ENCODE results near the gene VAV2.

The VAV2 gene

DNA sequence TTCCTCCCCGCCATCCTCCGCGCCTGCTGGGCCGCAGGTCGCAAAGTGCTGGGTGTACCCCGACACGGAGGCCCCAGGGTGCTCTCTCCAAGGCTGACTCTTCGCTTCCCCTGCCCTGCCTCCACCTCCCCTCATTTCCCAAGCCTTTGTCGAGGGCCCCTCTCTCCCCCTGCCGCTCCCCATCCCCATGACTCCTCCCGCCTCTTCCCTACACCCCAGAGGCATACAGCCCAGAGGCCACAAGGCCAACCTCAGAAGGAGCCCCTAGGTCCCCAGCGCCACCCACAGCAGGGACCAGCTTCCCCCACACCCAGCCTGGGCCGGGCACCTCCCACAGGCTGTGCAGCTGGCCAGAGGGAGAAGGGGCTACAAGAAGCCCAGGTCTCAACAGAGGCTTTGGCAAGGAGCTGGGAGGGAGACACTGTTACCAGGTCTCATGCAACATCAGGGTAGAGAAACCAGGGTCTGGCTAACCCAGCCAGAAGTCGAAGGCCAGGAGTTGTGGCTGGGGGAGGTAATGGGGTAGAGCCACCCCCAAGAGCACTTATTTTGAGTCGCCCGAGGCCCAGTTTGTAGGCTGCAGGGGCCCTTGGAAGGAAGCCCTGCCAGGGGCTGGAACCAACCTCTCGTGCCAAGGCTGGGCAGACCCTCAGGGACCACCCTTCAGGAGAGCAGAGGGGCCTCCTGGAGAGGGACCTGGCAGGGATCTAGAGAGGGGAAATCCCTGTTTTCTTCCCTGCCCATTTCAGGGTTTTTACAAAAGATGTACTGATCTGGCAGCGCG, 229.4 kb downstream of the VAV2 start:
- Histone ChIP-seq H3K27me3 (ENCODE audit: insufficient read depth, low read length, poor library complexity) (no peaks in the 10 kb centered on the region), H3K23ac (ENCODE audit: low read length) (no peak overlapping the region), H3K4me2 (ENCODE audit: low read length) (no peak overlapping the region), H3K4me1 (ENCODE audit: control insufficient read depth, low read depth, low read length) (no peaks in the 10 kb centered on the region), H3K79me2 (ENCODE audit: control insufficient read depth, insufficient read depth, low read length) (no peaks in the 10 kb centered on the region), H2BK5ac (ENCODE audit: low read length) (no peak overlapping the region), H3K18ac (ENCODE audit: low read length) (no peak overlapping the region), H4K5ac (ENCODE audit: low read length) (no peak overlapping the region), H3K36me3 (ENCODE audit: control insufficient read depth, insufficient read depth, low read length) (no peaks in the 10 kb centered on the region), H3K56ac (ENCODE audit: low read length) (no peak overlapping the region), H3K27ac (ENCODE audit: low read depth, low read length) (no peak overlapping the region), H2BK15ac (replicated peaks; ENCODE audit: low read depth) (no peak overlapping the region), H3K79me1 (ENCODE audit: low read length) (no peaks in the 10 kb centered on the region), H4K8ac (ENCODE audit: low read depth, low read length) (no peak overlapping the region), H3K9ac (ENCODE audit: low read length) (no peak overlapping the region), H3K4ac (ENCODE audit: low read depth, low read length) (no peak overlapping the region), H2AK5ac (ENCODE audit: low read length) (no peak overlapping the region), H2BK120ac (ENCODE audit: low read depth, low read length) (no peak overlapping the region), H3K4me3 (ENCODE audit: low read length) (no peak overlapping the region)
- no peak for DNase-seq
- WGBS (ENCODE audit: extremely low coverage, insufficient coverage, low lambda C conversion rate): no CpG with 5 or more reads among the region's 19 CpGs

DNA sequence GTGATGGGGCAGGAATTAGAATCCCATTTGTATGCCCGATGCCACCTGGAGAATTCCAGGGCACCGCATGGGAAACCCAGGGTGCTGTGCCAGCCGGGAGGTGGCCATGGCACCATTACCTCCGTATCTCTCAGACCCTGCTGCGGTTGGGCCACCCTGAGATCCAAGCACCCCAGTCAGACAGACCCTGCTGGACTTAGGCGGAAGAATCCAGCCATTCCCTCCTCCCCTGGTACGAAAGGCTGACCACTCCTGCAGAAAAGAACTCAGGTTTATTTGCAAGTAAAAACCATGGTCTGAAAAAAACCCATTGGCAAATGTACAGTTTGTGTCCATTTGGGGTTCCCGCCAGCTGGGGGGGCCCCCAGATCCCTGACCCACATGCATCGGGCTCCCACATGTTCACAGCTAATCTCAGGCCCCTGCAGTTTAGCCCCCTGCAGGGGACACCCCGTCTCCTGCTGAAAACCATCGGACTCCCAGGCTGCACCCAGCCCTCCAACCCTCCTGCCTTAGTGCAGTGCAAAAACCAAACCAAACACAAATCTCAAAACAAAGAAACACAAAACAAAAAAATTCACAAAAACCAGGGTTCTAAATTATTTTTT, 230.4 kb downstream of the VAV2 start:
- no peak overlapping the region for H2AK5ac ChIP-seq (ENCODE audit: low read length)
- no peak overlapping the region for H2BK15ac ChIP-seq (replicated peaks; ENCODE audit: low read depth)
- H3K56ac ChIP-seq (ENCODE audit: low read length): no peak overlapping the region
- H3K23ac ChIP-seq (ENCODE audit: low read length): no peak overlapping the region
- H2BK5ac ChIP-seq (ENCODE audit: low read length): no peak overlapping the region
- H3K9ac ChIP-seq (ENCODE audit: low read length): no peak overlapping the region
- H3K4me3 ChIP-seq (ENCODE audit: low read length): no peak overlapping the region
- H3K18ac ChIP-seq (ENCODE audit: low read length): no peak overlapping the region
- no peaks in the 10 kb centered on the region for H3K27me3 ChIP-seq (ENCODE audit: insufficient read depth, low read length, poor library complexity)
- no CpG with 5 or more reads among the region's 11 CpGs for WGBS (ENCODE audit: extremely low coverage, insufficient coverage, low lambda C conversion rate)
- no peaks in the 10 kb centered on the region for H3K36me3 ChIP-seq (ENCODE audit: control insufficient read depth, insufficient read depth, low read length)
- H3K4me2 ChIP-seq (ENCODE audit: low read length): no peak overlapping the region
- no peak overlapping the region for H3K4ac ChIP-seq (ENCODE audit: low read depth, low read length)
- H3K79me2 ChIP-seq (ENCODE audit: control insufficient read depth, insufficient read depth, low read length): no peaks in the 10 kb centered on the region
- no peak overlapping the region for H3K27ac ChIP-seq (ENCODE audit: low read depth, low read length)
- H2BK120ac ChIP-seq (ENCODE audit: low read depth, low read length): no peak overlapping the region
- no peaks in the 10 kb centered on the region for H3K79me1 ChIP-seq (ENCODE audit: low read length)
- H3K4me1 ChIP-seq (ENCODE audit: control insufficient read depth, low read depth, low read length): no peaks in the 10 kb centered on the region
- no peak overlapping the region for H4K8ac ChIP-seq (ENCODE audit: low read depth, low read length)
- DNase-seq: no peak
- no peak overlapping the region for H4K5ac ChIP-seq (ENCODE audit: low read length)

DNA sequence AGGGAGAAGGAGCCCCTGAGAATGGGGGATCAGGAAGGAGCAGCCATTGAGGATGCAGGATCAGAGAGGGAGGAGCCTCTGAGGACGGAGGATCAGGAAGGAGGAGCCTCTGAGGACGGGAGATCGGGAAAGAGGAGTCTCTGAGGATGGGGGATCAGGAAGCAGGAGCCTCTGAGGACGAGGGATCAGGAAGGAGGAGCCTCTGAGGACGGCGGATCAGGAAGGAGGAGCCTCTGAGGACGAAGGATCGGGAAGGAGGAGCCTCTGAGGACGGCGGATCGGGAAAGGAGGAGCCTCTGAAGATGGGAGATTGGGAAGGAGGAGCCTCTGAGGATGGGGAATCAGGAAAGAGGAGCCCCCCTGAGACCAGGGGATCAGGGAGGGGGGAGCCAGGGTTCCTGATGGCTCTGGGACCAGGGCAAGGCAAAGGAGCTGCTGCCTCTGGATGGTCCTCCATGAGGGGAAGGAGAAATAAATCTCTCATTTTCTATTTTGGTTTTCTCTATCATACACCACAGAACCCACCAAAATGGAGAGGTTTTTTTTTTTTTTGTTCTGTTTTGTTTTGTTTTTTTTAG, 231.3 kb downstream of the VAV2 start:
- no peak for DNase-seq
- H3K36me3 ChIP-seq (ENCODE audit: control insufficient read depth, insufficient read depth, low read length): no peaks in the 10 kb centered on the region
- H3K4ac ChIP-seq (ENCODE audit: low read depth, low read length): no peak overlapping the region
- H3K79me2 ChIP-seq (ENCODE audit: control insufficient read depth, insufficient read depth, low read length): no peaks in the 10 kb centered on the region
- H3K18ac ChIP-seq (ENCODE audit: low read length): no peak overlapping the region
- H2BK120ac ChIP-seq (ENCODE audit: low read depth, low read length): no peak overlapping the region
- H4K8ac ChIP-seq (ENCODE audit: low read depth, low read length): no peak overlapping the region
- no peaks in the 10 kb centered on the region for H3K79me1 ChIP-seq (ENCODE audit: low read length)
- no peak overlapping the region for H2BK15ac ChIP-seq (replicated peaks; ENCODE audit: low read depth)
- no peaks in the 10 kb centered on the region for H3K27me3 ChIP-seq (ENCODE audit: insufficient read depth, low read length, poor library complexity)
- H4K5ac ChIP-seq (ENCODE audit: low read length): no peak overlapping the region
- no peaks in the 10 kb centered on the region for H3K4me1 ChIP-seq (ENCODE audit: control insufficient read depth, low read depth, low read length)
- H3K4me2 ChIP-seq (ENCODE audit: low read length): no peak overlapping the region
- no peak overlapping the region for H3K56ac ChIP-seq (ENCODE audit: low read length)
- H2BK5ac ChIP-seq (ENCODE audit: low read length): no peak overlapping the region
- H3K9ac ChIP-seq (ENCODE audit: low read length): no peak overlapping the region
- no peak overlapping the region for H3K4me3 ChIP-seq (ENCODE audit: low read length)
- H3K27ac ChIP-seq (ENCODE audit: low read depth, low read length): no peak overlapping the region
- no CpG with 5 or more reads among the region's 11 CpGs for WGBS (ENCODE audit: extremely low coverage, insufficient coverage, low lambda C conversion rate)
- H3K23ac ChIP-seq (ENCODE audit: low read length): no peak overlapping the region
- H2AK5ac ChIP-seq (ENCODE audit: low read length): no peak overlapping the region

DNA sequence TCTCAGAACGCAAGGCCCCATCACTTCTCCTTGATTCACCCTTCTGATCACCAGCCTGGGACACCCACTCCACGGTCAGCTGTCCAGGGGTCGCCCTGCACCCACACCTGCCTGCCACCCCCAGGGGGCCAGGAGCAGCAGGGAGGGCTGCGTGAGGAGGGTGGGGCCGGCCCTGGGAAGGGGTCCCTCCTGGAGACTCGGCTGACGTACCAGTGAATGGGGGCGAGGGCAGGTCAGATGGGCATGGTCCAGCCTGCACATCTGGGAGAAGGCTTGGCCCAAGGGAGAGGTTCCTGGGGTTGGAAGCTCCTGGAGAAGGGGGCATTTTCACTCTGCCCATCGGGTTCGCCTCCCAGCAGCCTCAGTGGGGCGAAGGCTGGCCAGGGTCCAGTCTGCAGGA, 232.2 kb downstream of the VAV2 start:
- Histone ChIP-seq H4K5ac (ENCODE audit: low read length) (no peak overlapping the region), H3K23ac (ENCODE audit: low read length) (no peak overlapping the region), H3K4me2 (ENCODE audit: low read length) (no peak overlapping the region), H3K36me3 (ENCODE audit: control insufficient read depth, insufficient read depth, low read length) (no peaks in the 10 kb centered on the region), H3K4ac (ENCODE audit: low read depth, low read length) (no peak overlapping the region), H4K8ac (ENCODE audit: low read depth, low read length) (no peak overlapping the region), H3K56ac (ENCODE audit: low read length) (no peak overlapping the region), H3K4me3 (ENCODE audit: low read length) (no peak overlapping the region), H3K79me1 (ENCODE audit: low read length) (no peaks in the 10 kb centered on the region), H3K27ac (ENCODE audit: low read depth, low read length) (no peak overlapping the region), H3K9ac (ENCODE audit: low read length) (no peak overlapping the region), H2BK120ac (ENCODE audit: low read depth, low read length) (no peak overlapping the region), H3K18ac (ENCODE audit: low read length) (no peak overlapping the region), H2BK5ac (ENCODE audit: low read length) (no peak overlapping the region), H3K79me2 (ENCODE audit: control insufficient read depth, insufficient read depth, low read length) (no peaks in the 10 kb centered on the region), H2BK15ac (replicated peaks; ENCODE audit: low read depth) (no peak overlapping the region), H2AK5ac (ENCODE audit: low read length) (no peak overlapping the region), H3K27me3 (ENCODE audit: insufficient read depth, low read length, poor library complexity) (no peaks in the 10 kb centered on the region), H3K4me1 (ENCODE audit: control insufficient read depth, low read depth, low read length) (no peaks in the 10 kb centered on the region)
- no peak for DNase-seq
- WGBS (ENCODE audit: extremely low coverage, insufficient coverage, low lambda C conversion rate): no CpG with 5 or more reads among the region's 11 CpGs

DNA sequence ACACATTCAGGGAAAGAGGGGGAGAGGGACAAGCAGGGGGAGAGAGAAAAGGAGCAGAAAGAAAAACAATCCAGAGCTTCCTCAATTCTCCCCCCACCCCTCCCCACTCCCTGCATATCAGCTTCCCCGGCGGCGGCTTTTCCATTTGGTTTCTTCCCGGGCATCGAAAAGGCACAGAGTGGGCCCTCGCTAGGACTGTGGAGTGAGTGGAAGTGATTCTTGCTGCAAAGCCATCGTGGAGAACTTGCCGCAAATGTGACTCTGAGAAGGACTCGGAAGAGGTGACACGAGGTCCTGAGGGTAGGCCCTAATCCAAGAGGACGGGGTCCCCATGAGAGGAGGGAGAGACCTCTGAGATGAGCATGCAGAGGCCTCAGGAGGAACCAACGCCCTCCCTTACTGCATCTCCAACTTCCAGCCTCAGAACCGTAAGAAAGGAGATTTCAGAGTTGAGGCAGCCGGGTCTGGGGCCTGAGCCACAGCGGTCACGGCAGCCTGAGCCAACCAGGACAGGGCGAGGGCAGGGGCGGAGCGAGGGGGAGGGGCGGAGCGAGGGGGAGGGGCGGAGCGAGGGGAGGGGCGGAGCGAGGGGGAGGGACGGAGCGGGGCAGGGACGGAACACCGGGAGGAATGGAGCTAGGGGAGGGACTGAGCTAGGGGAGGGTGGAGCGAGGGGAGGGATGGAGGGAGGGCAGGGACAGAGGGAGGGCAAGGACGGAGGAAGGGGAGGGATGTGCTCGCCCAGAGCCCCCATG, 232.8 kb downstream of the VAV2 start:
- Histone ChIP-seq H3K79me1 (ENCODE audit: low read length) (no peaks in the 10 kb centered on the region), H3K36me3 (ENCODE audit: control insufficient read depth, insufficient read depth, low read length) (no peaks in the 10 kb centered on the region), H3K27ac (ENCODE audit: low read depth, low read length) (no peak overlapping the region), H3K23ac (ENCODE audit: low read length) (no peak overlapping the region), H3K79me2 (ENCODE audit: control insufficient read depth, insufficient read depth, low read length) (no peaks in the 10 kb centered on the region), H3K27me3 (ENCODE audit: insufficient read depth, low read length, poor library complexity) (no peaks in the 10 kb centered on the region), H3K4me1 (ENCODE audit: control insufficient read depth, low read depth, low read length) (no peaks in the 10 kb centered on the region), H4K8ac (ENCODE audit: low read depth, low read length) (no peak overlapping the region), H2BK120ac (ENCODE audit: low read depth, low read length) (no peak overlapping the region), H2AK5ac (ENCODE audit: low read length) (no peak overlapping the region), H2BK15ac (replicated peaks; ENCODE audit: low read depth) (no peak overlapping the region), H3K4me2 (ENCODE audit: low read length) (no peak overlapping the region), H4K5ac (ENCODE audit: low read length) (no peak overlapping the region), H3K56ac (ENCODE audit: low read length) (no peak overlapping the region), H3K4ac (ENCODE audit: low read depth, low read length) (no peak overlapping the region), H3K4me3 (ENCODE audit: low read length) (no peak overlapping the region), H3K9ac (ENCODE audit: low read length) (no peak overlapping the region), H3K18ac (ENCODE audit: low read length) (no peak overlapping the region), H2BK5ac (ENCODE audit: low read length) (no peak overlapping the region)
- no CpG with 5 or more reads among the region's 32 CpGs for WGBS (ENCODE audit: extremely low coverage, insufficient coverage, low lambda C conversion rate)
- DNase-seq: no peak

All from mesendoderm (in vitro differentiated cells).